ENCODE data around the gene GGTLC3.
"Not testable (repeated sequence)": the region's sequence is repeated elsewhere in the genome, so short reads cannot be mapped to it uniquely, and the experiment has no call there.

DNA sequence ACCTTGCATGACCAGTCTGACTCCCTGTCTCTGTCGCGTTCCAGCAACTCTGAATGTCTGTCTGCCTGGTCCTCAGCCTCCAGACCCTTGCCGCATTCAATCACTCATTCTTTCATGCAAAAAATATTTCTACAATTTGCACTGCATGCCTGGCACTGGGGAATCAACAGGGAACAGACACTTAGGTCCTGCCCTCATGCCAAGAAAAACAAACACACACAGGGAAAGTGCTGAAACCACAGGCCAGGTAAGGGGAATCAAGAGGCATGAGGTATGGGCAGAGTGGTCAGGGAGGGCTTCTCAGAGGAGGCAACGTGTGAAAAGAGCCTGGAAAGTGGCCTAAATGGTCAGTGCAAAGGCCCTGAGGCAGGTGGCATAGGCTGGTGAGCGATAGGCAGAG lies at the start of gene GGTLC3:
- TF ChIP-seq, protein P1, sequence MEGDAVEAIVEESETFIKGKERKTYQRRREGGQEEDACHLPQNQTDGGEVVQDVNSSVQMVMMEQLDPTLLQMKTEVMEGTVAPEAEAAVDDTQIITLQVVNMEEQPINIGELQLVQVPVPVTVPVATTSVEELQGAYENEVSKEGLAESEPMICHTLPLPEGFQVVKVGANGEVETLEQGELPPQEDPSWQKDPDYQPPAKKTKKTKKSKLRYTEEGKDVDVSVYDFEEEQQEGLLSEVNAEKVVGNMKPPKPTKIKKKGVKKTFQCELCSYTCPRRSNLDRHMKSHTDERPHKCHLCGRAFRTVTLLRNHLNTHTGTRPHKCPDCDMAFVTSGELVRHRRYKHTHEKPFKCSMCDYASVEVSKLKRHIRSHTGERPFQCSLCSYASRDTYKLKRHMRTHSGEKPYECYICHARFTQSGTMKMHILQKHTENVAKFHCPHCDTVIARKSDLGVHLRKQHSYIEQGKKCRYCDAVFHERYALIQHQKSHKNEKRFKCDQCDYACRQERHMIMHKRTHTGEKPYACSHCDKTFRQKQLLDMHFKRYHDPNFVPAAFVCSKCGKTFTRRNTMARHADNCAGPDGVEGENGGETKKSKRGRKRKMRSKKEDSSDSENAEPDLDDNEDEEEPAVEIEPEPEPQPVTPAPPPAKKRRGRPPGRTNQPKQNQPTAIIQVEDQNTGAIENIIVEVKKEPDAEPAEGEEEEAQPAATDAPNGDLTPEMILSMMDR (conservative IDR thresholded peaks at IDR 0.05): not testable (repeated sequence)
- TF ChIP-seq EZH2 (IDR thresholded peaks at IDR 0.05; ENCODE audit: low read depth): not testable (repeated sequence)

All from PC-9 (cell line).